Measurements from ENCODE around the gene TMEM116.

Gene TMEM116

GRCh38 chr12:111887926-111888745 is 124.8 kb downstream of the TMEM116 start:
- DNase-seq: no peak

DNA sequence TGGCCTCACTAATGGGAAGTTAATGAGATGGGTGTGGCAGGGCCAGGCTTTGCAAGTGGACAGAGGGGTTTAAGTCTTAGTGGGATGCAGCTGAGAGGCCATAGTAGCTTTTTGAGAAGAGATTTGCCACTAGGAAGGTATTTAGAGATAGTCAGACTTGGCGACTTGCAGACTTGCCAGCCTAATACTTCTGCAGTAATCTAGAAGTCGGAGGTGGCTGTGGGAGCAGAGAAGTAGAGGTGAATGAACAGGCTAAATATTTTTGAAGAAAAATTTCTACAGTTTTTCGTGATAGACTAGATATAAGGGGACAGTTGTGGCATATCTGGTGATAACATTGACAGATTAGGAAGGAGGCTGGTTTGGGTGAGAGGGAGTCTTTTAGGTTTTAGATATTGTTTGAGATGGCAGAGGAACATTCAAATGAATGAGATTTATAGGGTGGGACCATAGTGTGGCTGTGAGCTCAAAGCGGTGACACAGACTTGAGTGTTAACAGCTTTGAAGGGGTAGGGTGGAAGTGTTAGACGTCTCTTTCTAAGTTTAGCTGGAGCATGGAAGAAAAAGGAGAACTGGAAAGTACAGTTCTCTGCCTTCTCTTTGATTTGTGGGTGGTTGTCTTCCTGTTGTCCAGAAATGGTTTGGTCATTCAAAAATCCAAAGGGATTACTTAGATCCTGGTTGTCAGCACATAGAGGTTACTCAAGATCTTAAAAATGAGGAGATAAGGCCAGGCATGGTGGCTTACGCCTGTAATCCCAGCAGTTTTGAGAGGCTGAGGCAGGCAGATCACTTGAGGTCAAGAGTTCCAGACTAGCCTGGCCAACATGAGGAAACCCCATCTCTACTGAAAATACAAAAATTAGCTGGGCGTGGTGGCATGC is 126.1 kb downstream of the TMEM116 start:
- no peak for DNase-seq

DNA sequence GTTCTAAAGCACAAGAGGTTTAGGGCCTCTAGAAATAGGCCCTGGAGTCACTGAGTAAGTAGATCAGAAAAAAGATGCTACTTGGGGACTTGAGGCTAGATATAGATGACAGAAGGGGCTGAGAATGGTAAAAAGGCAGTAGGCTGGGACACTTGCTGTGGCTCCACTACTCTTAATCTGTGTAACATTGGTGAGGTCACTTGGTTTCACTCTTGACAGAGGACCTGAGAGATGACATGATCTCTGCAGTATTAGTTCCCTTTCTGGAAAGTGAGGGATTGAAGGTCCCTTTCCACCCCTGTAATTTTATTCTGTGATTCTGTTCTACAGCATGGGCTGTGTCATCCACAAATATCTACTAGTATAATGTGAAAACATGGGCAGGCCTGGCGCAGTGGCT is 131.2 kb downstream of the TMEM116 start:
- DNase-seq: no peak

All from 8988T (cell line).